DMS 273 (cell line): Measurements from ENCODE around the gene AICDA.

Experiments used
- DNase-seq: peaks from one replicate; lab custom pipeline; 2025; ENCODE audit not compliant: unreplicated experiment; lab: John Stamatoyannopoulos, UW

AICDA gene

DNA sequence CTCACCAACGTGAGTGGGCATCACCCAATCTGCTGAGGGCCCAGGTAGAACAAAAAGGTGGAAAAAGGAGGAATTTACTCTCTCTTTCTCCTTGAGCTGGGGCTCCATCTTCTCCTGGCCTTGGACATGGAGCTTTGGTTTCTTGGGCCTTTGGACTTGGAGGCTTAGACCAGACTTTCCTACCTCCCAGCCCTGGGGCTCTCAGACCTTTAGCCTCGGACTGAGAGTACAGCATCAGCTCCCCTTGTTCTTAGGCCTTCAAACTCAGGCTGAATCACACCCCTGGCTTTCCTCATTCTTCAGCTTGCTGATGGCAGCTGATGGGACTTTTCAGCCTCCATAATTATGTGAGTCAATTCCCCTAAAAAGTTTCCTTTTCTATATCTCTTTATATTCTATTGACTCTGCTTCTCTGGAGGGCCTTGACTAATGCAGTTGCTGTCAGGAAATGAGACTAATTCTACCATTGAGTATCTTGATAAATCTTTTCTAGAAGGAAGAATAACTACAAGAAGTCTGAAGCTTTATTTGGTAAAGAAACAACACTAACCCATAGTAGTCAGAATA lies 56.0 kb downstream of the AICDA start:
- DNase-seq, result no peak

DNA sequence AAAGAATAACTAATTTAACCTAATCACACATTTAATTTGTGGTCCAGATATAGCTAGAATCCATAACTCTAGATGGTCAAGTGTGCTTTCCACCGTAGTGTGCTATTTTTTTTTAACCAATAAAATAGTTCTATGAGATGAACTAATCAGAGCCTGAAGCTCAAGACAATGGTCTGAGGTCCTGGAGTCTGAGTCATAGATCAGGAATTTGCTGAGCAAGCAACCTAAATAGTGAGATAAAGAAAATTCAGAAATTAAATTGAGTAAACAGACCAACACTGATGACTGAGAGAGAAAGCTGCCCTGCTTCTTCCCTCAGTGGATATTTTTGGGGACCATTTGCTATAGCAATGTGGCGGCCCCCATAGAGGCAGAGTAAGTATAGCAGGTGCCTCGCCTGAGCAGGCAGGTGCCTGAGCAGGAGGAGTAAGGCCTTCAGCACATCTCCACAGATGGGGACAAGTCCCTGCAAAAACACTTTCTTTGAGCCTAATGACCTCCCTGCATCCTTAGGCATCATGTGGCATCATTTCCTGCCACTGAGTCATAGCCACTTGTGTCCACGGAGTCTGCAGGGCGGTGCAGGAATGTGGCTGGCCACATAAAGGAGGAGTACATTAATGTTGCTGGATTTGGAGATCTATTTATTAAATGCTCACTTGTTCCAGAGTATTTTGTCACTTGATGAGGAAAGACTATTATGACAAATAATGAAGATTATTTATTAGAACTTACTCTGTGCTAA lies 58.0 kb downstream of the AICDA start:
- no peak for DNase-seq

DNA sequence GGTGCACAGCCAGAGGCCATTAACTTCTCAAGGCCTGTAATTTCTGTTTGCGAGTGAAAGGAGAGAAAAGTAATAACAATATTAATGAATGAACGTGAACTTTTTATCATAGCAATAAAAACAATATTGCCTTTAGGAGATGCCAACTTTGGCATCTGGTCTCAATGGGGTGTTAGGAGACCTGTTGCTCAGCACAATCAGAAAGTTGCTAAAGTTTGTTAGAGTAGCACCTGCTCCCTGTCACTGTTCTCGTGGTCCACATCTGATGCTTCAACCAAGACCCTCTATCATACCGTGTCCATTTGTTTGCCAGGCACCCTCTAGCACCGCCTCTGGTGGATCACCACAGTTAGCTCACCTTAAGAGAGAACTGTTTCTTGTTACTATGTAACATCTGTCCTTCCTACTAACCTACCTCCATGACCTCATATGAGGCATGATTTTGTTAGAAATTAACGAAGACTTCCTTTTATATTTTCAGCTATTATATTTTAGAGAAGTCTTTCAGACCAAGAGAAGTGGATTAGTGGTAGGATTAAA lies 59.5 kb downstream of the AICDA start:
- no peak for DNase-seq
